ENCODE data around the gene CELF1.

CELF1 gene

DNA sequence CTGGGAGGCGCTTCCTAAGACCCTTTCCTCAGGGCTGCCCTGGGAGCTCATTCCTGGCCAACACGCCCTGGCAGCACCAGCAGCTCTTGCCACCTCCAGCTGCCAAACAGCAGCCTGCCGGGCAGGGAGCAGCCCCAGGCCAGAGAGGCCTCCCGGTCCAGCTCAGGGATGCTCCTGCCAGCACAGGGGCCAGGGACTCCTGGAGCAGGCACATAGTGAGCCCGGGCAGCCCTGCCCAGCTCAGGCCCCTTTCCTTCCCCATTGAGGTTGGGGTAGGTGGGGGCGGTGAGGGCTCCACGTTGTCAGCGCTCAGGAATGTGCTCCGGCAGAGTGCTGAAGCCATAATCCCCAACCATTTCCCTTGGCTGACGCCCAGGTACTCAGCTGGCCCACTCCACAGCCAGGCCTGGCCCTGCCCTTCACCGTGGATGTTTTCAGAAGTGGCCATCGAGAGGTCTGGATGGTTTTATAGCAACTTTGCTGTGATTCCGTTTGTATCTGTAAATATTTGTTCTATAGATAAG is 136.9 kb downstream of the CELF1 start:
- no peak for DNase-seq (ENCODE audit: low read depth)
